B cell (primary cell): ENCODE results near the gene PNPLA5. TPM values are rescaled to one million over a fixed set of nuclear protein-coding genes. Genes with fewer than 3 reads are reported as not detected.

ENCODE experiments used
- ATAC-seq: fragments of 200-7000 bp; cut with Tn5 transposase; one replicate; pipeline ENCODE4 v1.10.0; 2021; ENCODE audit warnings: low read depth, mild to moderate bottlenecking, moderate number of reproducible peaks, moderate library complexity
- CTCF ChIA-PET: fragments of 350-600 bp; sonication (Branson Sonifier 250); formaldehyde crosslinking; loops from one replicate; lab custom pipeline; 2021; ENCODE audit warnings: antibody characterized with exemption, inconsistent platforms; lab: Charles Lee
- POLR2A ChIA-PET: fragments of 350-600 bp; sonication (Branson Sonifier 250); formaldehyde crosslinking; loops from one replicate; lab custom pipeline; 2021; ENCODE audit warnings: antibody characterized with exemption; lab: Charles Lee
- DNase-seq: peaks from one replicate; pipeline ENCODE4 v3.0.0; 2013
- H2AFZ ChIP-seq: 2 replicates; pipeline ENCODE4 v1.6.1; 2012; ENCODE audit warnings: mild to moderate bottlenecking, low read depth, low read length; ENCODE audit not compliant: insufficient read depth, poor library complexity, severe bottlenecking
- H3K27ac ChIP-seq, 2 donors: 1 replicate in 1 of 2; 2 replicates in 1 of 2; pipeline ENCODE4 v1.5.1; 2012 to 2013; ENCODE audit warnings: low read length in 2 of 2, mild to moderate bottlenecking in 2 of 2, moderate library complexity in 1 of 2
- H3K27me3 ChIP-seq, 4 experiments: fragments of 200-600 bp in 1 of 4; sonication (generic) in 1 of 4; replicated peaks in 1 of 4; 1 replicate in 2 of 4; 2 replicates in 2 of 4; pipeline versions ENCODE4 v1.6.1 to v1.7.0; 2013 to 2016; ENCODE audit warnings: low read length in 3 of 4, mild to moderate bottlenecking in 2 of 4, mixed read lengths in 1 of 4, moderate library complexity in 1 of 4; ENCODE audit not compliant: insufficient read depth in 4 of 4, control insufficient read depth in 3 of 4; ENCODE audit errors: control extremely low read depth in 1 of 4
- H3K36me3 ChIP-seq, 2 experiments: replicated peaks in 1 of 2; 1 replicate in 1 of 2; 2 replicates in 1 of 2; pipeline versions ENCODE4 v1.6.1 to v1.7.1; 2013; ENCODE audit warnings: low read length in 1 of 2; ENCODE audit not compliant: insufficient read depth in 2 of 2, control insufficient read depth in 1 of 2; ENCODE audit errors: control extremely low read depth in 1 of 2, extremely low read depth in 1 of 2
- H3K4me1 ChIP-seq, 2 donors: fragments of 200-600 bp in 1 of 2; sonication (generic) in 1 of 2; 1 replicate in 1 of 2; 2 replicates in 1 of 2; pipeline versions ENCODE4 v1.5.1 to v1.6.1; 2013 to 2017; ENCODE audit warnings: low read length in 2 of 2; ENCODE audit not compliant: control insufficient read depth in 2 of 2, insufficient read depth in 2 of 2
- H3K4me2 ChIP-seq: replicated peaks from 2 replicates; pipeline ENCODE3; 2012; ENCODE audit warnings: mild to moderate bottlenecking, low read depth, low read length; ENCODE audit not compliant: poor library complexity, severe bottlenecking
- H3K4me3 ChIP-seq, 5 experiments: fragments of 200-600 bp in 1 of 5; sonication (generic) in 1 of 5; 1 replicate in 3 of 5; 2 replicates in 2 of 5; pipeline versions ENCODE4 v1.5.1 to v1.7.0; 2011 to 2016; ENCODE audit warnings: low read length in 4 of 5, mild to moderate bottlenecking in 4 of 5, low read depth in 2 of 5, control low read depth in 1 of 5, moderate library complexity in 1 of 5; ENCODE audit not compliant: insufficient read depth in 1 of 5; ENCODE audit errors: control extremely low read depth in 1 of 5, extremely low read depth in 1 of 5
- H3K79me2 ChIP-seq: fragments of 200-600 bp; sonication (generic); one replicate; pipeline ENCODE4 v1.6.0; 2016; ENCODE audit warnings: low read length; ENCODE audit not compliant: control insufficient read depth, insufficient read depth
- H3K9ac ChIP-seq: fragments of 200-600 bp; sonication (generic); 2 replicates; pipeline ENCODE4 v1.6.1; 2017; ENCODE audit warnings: mild to moderate bottlenecking, low read length, moderate library complexity
- H3K9me3 ChIP-seq, 3 donors: one replicate each; pipeline versions ENCODE4 v1.6.1 to v1.7.1; 2013; ENCODE audit warnings: low read length in 2 of 3; ENCODE audit not compliant: control insufficient read depth in 2 of 3, insufficient read depth in 1 of 3; ENCODE audit errors: control extremely low read depth in 1 of 3
- H4K20me1 ChIP-seq: 2 replicates; pipeline ENCODE4 v1.6.0; 2012; ENCODE audit warnings: mild to moderate bottlenecking, low read length; ENCODE audit not compliant: insufficient read depth, control insufficient read depth, poor library complexity, severe bottlenecking
- H3K27ac Mint-ChIP-seq: one replicate; pipeline ENCODE4 v1.8.0; 2021; ENCODE audit warnings: mixed read lengths
- H3K27me3 Mint-ChIP-seq: one replicate; pipeline ENCODE4 v1.8.0; 2021; ENCODE audit warnings: mixed read lengths
- H3K4me1 Mint-ChIP-seq: one replicate; pipeline ENCODE4 v1.8.0; 2021; ENCODE audit warnings: mixed read lengths
- H3K4me3 Mint-ChIP-seq: one replicate; pipeline ENCODE4 v1.8.0; 2021; ENCODE audit warnings: mixed read lengths
- H3K9me3 Mint-ChIP-seq: one replicate; pipeline ENCODE4 v1.8.0; 2022; ENCODE audit warnings: mixed read lengths; ENCODE audit not compliant: insufficient read depth
- CTCF ChIP-seq: fragments of 200-600 bp; IDR thresholded peaks from one replicate; pipeline ENCODE4 v1.8.0; 2022; ENCODE audit warnings: antibody characterized with exemption, mild to moderate bottlenecking
- EZH2 ChIP-seq: IDR thresholded peaks from 2 replicates; pipeline ENCODE4 v1.6.1; 2012; ENCODE audit warnings: borderline replicate concordance, low read depth, mild to moderate bottlenecking, moderate library complexity, low read length; ENCODE audit not compliant: insufficient read depth, poor library complexity, severe bottlenecking
- WGBS: methylation state at CpG from one replicate; pipeline ENCODE4 v1.1.5; 2013; ENCODE audit warnings: missing lambda C conversion rate; ENCODE audit not compliant: insufficient coverage; 5-methylcytosine and 5-hydroxymethylcytosine counted together
- intact Hi-C: fragments of 100-400 bp; cut with micrococcal nuclease; formaldehyde crosslinking; loops from one replicate; pipeline ENCODE4 v1.10.0; 2022
- polyA plus RNA-seq: library from polyadenylated mRNA; depleted of rRNA; stranded (reverse); fragments of >200 nt; gene quantifications from 2 replicates; pipeline ENCODE4 v1.2.3, GENCODE V29; 2012
- total RNA-seq, 2 donors: library from RNA; stranded (reverse); fragments of 120-200 nt in 1 of 2; gene quantifications; 1 replicate in 1 of 2; 2 replicates in 1 of 2; pipeline versions ENCODE4 v1.2.3 to v1.2.4, GENCODE V29; 2013 to 2022

The PNPLA5 gene
- total and polyA plus RNA-seq, 2 donors (not counting 1 experiment from before 2014, with no cell fraction given), result not detected

- no peak for ATAC-seq
- TF ChIP-seq CTCF (no peak), EZH2 (no peak)
These were observed 31.0 kb downstream of the PNPLA5 start for GRCh38 chr22:43860831-43861230.

GRCh38 chr22:43860126-43860525 lies 31.7 kb downstream of the PNPLA5 start:
- peaks cover 0 to 37% (median 18%) of the 10 kb centered on the region in 4 experiments for H3K27me3 ChIP-seq
- H3K27ac Mint-ChIP-seq, result no peak overlapping the region
- intact Hi-C loops, result no loop called here

More at GRCh38 chr22:43860831-43861230, 31.0 kb downstream of the PNPLA5 start:
- CTCF ChIA-PET, result no interaction called here
- POLR2A ChIA-PET, result no interaction called here
- no peak overlapping the region for H3K4me3 Mint-ChIP-seq
- H3K27me3 Mint-ChIP-seq, result peaks cover 58% of the 10 kb centered on the region
- Histone ChIP-seq H3K4me3 (no peak overlapping the region), H3K4me2 (no peak overlapping the region), H4K20me1 (no peaks in the 10 kb centered on the region), H3K4me1 (no peaks in the 10 kb centered on the region), H2AFZ (no peak overlapping the region), H3K36me3 (no peaks in the 10 kb centered on the region), H3K79me2 (no peaks in the 10 kb centered on the region), H3K9me3 (peaks cover 0 to 18% (median 0%) of the 10 kb centered on the region in 3 donors), H3K27ac (no peak overlapping the region), H3K9ac (no peak overlapping the region), H3K27me3 (peaks cover 0 to 37% (median 18%) of the 10 kb centered on the region in 4 experiments)
- WGBS, result 95% methylated on average over 12 of the region's 12 CpGs
- intact Hi-C loops, result no loop called here
- DNase-seq, result no peak
- no peak overlapping the region for H3K27ac Mint-ChIP-seq
- H3K9me3 Mint-ChIP-seq, result peaks cover 3% of the 10 kb centered on the region
- peaks cover 4% of the 10 kb centered on the region for H3K4me1 Mint-ChIP-seq

More at GRCh38 chr22:43860126-43860525, 31.7 kb downstream of the PNPLA5 start:
- ChIA-PET POLR2A (no interaction called here), CTCF (no interaction called here)
- peaks cover 58% of the 10 kb centered on the region for H3K27me3 Mint-ChIP-seq
- Histone ChIP-seq H3K9ac (no peak overlapping the region), H3K79me2 (no peaks in the 10 kb centered on the region), H3K27ac (no peak overlapping the region), H2AFZ (no peak overlapping the region), H3K4me3 (no peak overlapping the region), H3K4me2 (no peak overlapping the region), H4K20me1 (no peaks in the 10 kb centered on the region), H3K36me3 (no peaks in the 10 kb centered on the region), H3K4me1 (no peaks in the 10 kb centered on the region), H3K9me3 (peaks cover 0 to 23% (median 0%) of the 10 kb centered on the region in 3 donors)
- TF ChIP-seq EZH2 (no peak), CTCF (no peak)
- WGBS, result 91% methylated on average over 11 of the region's 11 CpGs
- no peak for DNase-seq
- no peak overlapping the region for H3K4me3 Mint-ChIP-seq
- peaks cover 3% of the 10 kb centered on the region for H3K9me3 Mint-ChIP-seq
- peaks cover 4% of the 10 kb centered on the region for H3K4me1 Mint-ChIP-seq
- ATAC-seq, result no peak
